GM19238 (cell line): ENCODE results near the gene LRRC75A.

Source experiments
- DNase-seq: peaks from one replicate; pipeline ENCODE4 v3.0.0; 2011; ENCODE audit warnings: low spot score; ENCODE audit not compliant: insufficient read length

LRRC75A gene

DNA sequence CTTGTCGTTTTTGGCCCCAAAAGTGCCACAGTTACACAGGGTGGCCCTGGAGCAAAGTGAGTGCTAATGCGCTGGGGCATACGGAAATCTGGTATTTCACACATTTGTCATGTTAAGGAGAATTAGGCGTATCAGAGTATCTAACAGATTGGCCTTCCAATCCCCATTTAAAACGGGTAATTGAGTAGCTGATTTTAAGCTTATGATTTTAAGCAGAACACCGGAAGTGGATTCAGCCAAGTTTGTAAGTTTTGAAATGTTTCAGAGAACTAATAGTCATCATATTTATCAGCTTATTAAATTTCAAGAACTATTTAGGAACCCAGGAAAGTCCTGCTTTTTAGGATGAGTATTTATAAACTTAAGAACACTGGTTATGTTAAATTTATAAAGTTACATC, 19.5 kb downstream of the LRRC75A start:
- DNase-seq, result no peak

- DNase-seq, result no peak
Observed at GRCh38 chr17:16471295-16471694, 20.7 kb downstream of the LRRC75A start.

- DNase-seq, result no peak
Observed at GRCh38 chr17:16470265-16470664, 21.7 kb downstream of the LRRC75A start.

- DNase-seq, result no peak
Observed at GRCh38 chr17:16468428-16468992, 23.5 kb downstream of the LRRC75A start.

- no peak for DNase-seq
Observed at GRCh38 chr17:16467886-16468285, 24.1 kb downstream of the LRRC75A start.

- DNase-seq, result no peak
Observed at GRCh38 chr17:16467044-16467443, 24.9 kb downstream of the LRRC75A start.

DNA sequence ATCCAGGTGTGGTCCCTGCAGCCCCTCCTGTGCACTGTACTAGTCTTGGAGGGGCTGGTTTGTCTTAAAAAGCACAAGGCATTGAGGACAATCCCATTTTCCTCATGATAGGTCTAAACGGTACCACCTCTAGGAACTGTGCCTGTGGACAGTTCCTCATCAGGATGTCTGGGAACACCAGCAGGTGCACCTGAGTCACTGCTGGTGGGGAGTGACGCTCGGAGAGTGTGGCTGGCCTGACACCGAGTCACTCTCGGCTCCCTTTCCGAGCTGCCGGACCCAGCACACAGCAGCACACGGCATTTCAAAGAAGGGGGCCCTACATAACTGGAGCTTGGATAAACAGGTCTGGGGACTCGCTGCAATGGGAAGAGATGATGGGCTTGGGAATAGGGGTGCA, 25.6 kb downstream of the LRRC75A start:
- no peak for DNase-seq

DNA sequence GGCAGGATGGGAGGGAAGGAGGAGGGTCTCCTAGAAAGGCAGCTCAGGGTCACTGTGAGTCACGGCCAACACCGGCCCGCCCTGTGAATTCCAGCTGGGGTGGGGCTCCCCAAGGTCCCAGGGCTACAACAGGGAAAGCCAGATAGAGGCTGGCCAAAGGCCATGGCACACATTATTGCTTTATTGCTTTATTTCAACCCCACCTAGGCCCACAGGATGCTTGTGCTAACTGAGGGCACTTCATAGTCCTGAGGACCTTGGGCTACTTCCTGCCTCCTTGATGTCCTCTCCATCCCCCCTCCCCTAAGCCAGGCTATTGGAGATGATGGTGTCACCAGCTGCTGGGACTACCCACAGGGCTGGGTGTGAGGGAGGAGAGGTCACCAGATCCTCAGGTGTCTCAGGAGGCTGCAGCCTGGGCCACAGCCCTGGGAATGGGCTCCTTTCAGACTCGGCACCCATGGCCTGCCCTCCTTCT, 26.1 kb downstream of the LRRC75A start:
- DNase-seq, result no peak

- no peak for DNase-seq
Observed at GRCh38 chr17:16465052-16465312, 27.0 kb downstream of the LRRC75A start.

- DNase-seq, result no peak
Observed at GRCh38 chr17:16464303-16465051, 27.5 kb downstream of the LRRC75A start.

DNA sequence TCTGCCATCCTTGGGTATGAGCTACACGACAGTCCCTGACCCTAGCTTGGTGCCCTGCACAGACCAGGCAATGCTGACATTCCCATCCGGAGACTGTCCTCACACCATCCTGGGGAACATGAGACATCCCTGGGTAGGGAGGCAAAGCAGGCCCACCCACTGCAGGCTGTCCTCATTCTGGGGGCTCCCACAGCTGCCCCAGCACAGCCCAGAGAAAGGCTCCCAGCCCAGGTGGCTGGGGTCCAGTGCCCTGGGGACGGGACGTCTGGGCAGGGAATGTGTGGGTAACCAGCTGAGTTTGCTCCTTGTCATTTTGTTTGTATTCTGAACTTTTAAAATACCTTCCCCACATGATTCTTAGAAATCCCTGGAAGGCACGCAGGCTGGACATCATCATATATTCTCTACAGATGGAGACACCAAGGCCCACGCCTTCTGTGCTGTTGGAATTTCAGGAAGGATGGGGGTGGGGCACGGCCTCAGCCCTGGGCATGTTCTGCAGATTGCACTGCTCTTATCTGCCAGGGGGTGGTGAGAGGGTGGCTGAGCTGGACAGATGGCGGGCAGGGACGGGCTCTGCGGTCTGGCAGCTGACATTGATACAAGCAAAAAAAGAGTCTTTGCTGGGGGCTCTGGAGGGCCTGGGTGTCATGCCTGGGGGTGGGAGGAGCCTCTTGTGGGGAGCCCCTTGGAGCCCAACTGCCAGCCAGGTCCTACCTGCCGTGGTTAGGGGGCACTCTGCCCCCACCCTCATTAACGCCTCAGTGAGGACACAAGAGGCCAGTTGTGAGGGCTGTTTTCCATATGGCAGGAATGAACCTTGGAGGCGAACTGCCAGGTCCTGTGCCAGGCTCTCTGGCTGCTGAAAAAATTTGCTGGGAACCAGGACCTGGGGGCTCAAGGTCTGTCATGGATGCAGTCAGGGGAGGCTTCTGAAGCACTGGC, 28.4 kb downstream of the LRRC75A start:
- no peak for DNase-seq

DNA sequence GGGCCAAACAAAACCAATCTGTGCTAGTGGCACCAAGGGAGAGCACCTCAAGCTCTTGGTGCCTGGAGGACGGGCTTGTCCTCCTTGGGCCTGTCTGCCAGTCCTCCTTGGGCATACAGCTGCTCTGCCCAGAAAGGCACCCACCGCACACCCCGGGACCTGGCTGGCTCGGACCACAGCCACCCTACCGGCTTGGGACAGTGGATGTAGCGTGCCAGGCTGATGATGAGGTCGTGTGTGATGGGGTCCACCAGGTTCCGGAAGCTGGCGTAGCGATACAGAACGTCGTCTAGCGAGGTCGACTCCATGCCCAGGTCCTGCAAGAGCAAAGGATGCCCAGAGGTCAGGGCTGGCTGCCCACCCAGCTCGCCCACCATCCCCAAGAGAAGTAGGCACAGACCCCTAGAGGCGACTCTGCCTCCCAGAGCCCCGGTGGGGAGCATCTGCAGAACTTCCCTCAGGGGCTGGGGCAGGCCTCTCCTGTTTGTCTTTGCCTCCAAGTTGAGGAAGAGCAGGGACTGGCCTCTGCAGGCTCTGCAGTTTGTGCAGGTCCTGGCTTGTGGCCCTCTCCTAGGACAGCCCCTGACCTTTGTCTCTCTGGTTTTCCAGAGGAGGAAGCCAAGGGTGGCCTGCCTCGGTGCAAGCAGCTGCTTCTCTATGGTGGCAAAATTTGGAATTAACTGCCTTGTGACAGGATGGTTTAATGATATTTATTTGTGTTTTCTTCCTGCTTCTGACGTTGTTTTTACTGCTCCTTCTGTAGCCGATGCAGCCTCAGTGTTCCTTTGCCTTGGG, 29.7 kb downstream of the LRRC75A start:
- DNase-seq, result no peak

GRCh38 chr17:16461606-16461866, 30.5 kb downstream of the LRRC75A start:
- no peak for DNase-seq

GRCh38 chr17:16460796-16461605, 31.0 kb downstream of the LRRC75A start:
- DNase-seq, result no peak

DNA sequence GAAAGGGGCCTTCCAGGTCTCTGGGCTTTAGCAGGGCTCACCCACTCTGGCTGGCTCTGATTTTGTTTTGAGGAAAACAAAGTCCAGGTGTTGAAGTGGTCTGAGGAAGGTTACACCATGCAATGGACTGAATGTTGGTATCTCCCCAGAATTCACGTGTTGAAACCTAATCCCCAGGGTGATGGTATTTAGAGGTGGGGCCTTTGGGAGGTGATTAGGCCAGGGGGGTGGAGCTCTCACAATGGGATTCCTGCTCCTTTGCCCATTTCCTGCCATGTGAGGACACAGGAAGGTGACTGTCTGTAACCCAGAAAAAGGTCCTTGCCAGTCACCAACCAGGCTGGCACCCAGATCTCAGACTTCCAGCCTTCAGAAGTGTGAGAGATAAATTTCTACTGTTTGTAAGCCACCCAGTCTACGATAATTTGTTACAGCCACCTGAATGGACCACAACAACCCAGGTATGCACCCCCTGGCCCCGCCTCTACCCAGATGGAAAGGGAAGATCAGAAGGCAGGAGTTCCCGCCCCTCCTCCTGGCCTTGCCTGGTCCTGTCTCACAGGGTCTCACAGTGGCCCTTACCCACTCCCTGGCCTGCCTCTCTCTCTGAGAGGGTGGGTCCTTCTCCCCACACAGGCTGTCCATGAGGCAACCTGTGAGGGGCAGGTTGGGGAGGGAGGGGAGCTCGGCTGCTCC, 32.0 kb downstream of the LRRC75A start:
- DNase-seq, result no peak

GRCh38 chr17:16459271-16459670, 32.7 kb downstream of the LRRC75A start:
- DNase-seq, result no peak

GRCh38 chr17:16456742-16457316, 35.2 kb downstream of the LRRC75A start:
- no peak for DNase-seq

- DNase-seq, result no peak
Observed at GRCh38 chr17:16455997-16456741, 35.8 kb downstream of the LRRC75A start.

- DNase-seq, result no peak
Observed at GRCh38 chr17:16453493-16453851, 38.5 kb downstream of the LRRC75A start.
